ENCODE measurements around the gene RIPK1. TPM values are rescaled to one million over a fixed set of nuclear protein-coding genes. Genes with fewer than 3 reads are reported as not detected.

The RIPK1 gene
- polyA plus RNA-seq, 1 of the 3 experiments (the other 2 are of a cell fraction) = 12.0 TPM

GRCh38 chr6:3022765-3023662 is 45.3 kb upstream of the RIPK1 start:
- H3K4me2 ChIP-seq = no peak overlapping the region
- no peak overlapping the region for H2AFZ ChIP-seq (ENCODE audit: low read depth)
- H3K9ac ChIP-seq = no peak overlapping the region
- H3F3A ChIP-seq (replicated peaks; ENCODE audit: insufficient read depth) = no peaks in the 10 kb centered on the region
- WGBS (ENCODE audit: low lambda C conversion rate) = 92% methylated on average over 26 of the region's 26 CpGs
- H3K9me3 ChIP-seq = no peaks in the 10 kb centered on the region
- ChIA-PET POLR2A (no interaction called here), CTCF (interaction anchor here (0.6 kb wide), 2 partner anchors 161 to 1229 kb away, joined by 3 read pairs; no protein-coding TSS in a partner anchor)
- H3K4me3 ChIP-seq (ENCODE audit: low read depth in 2 of 2, low read length in 1 of 2) = no peak overlapping the region
- TF ChIP-seq RCOR1 (IDR thresholded peaks at IDR 0.05; ENCODE audit: low read length) = no peak
- no peak for TF ChIP-seq CTCF (IDR thresholded peaks at IDR 0.05)
- TF ChIP-seq EZH2phosphoT487 (IDR thresholded peaks at IDR 0.05; ENCODE audit: borderline replicate concordance, low read depth) = no peak
- no peak for TF ChIP-seq IRF3 (IDR thresholded peaks at IDR 0.05; ENCODE audit: low read depth, low read length)
- no peak for TF ChIP-seq POLR2AphosphoS5 (IDR thresholded peaks at IDR 0.05; ENCODE audit: low read depth, low read length)
- no peak for TF ChIP-seq USF1 (IDR thresholded peaks at IDR 0.05; ENCODE audit: borderline replicate concordance, low read depth)
- TF ChIP-seq FOSL2 (IDR thresholded peaks at IDR 0.05; ENCODE audit: borderline replicate concordance, low read depth) = no peak
- H3K79me2 ChIP-seq (ENCODE audit: insufficient read depth) = no peaks in the 10 kb centered on the region
- no peak overlapping the region for H3K27ac ChIP-seq (ENCODE audit: low read depth in 2 of 2, low read length in 1 of 2)
- H3K4me1 ChIP-seq (ENCODE audit: control insufficient read depth in 1 of 2, insufficient read depth in 2 of 2, low read depth in 1 of 2, low read length in 1 of 2) = peaks cover 0 to 11% of the 10 kb centered on the region in 2 experiments; a peak in 1 of 4 replicates
- no peaks in the 10 kb centered on the region for H3K27me3 ChIP-seq (ENCODE audit: insufficient read depth)
- H3K36me3 ChIP-seq (replicated peaks in 1 of 2; ENCODE audit: control insufficient read depth in 1 of 2, insufficient read depth in 2 of 2, low read length in 1 of 2) = peaks cover 0 to 9% of the 10 kb centered on the region in 2 experiments
- no peaks in the 10 kb centered on the region for H3K9me2 ChIP-seq
- no peak for DNase-seq
- no peaks in the 10 kb centered on the region for H4K20me1 ChIP-seq (ENCODE audit: insufficient read depth)

- TF ChIP-seq MAX (IDR thresholded peaks at IDR 0.05; ENCODE audit: low read depth) (peak; percentile 54; the same call in 1 of the 2 replicates), SIN3A (IDR thresholded peaks at IDR 0.05; ENCODE audit: borderline replicate concordance, low read depth, low read length) (no peak), MXI1 (IDR thresholded peaks at IDR 0.05; ENCODE audit: low read depth, low read length) (no peak)
- Histone ChIP-seq H3K9ac (no peak overlapping the region), H3K4me2 (0 out of 2 replicates have a peak overlapping the region, but pooled peaks have one; percentile 15), H4K20me1 (ENCODE audit: insufficient read depth) (no peaks in the 10 kb centered on the region), H3F3A (replicated peaks; ENCODE audit: insufficient read depth) (no peaks in the 10 kb centered on the region), H3K4me3 (ENCODE audit: low read depth in 2 of 2, low read length in 1 of 2) (no peak overlapping the region), H3K9me3 (no peaks in the 10 kb centered on the region), H2AFZ (ENCODE audit: low read depth) (0 out of 2 replicates have a peak overlapping the region, but pooled peaks have one; percentile 51), H3K9me2 (no peaks in the 10 kb centered on the region), H3K4me1 (ENCODE audit: control insufficient read depth in 1 of 2, insufficient read depth in 2 of 2, low read depth in 1 of 2, low read length in 1 of 2) (peaks cover 0 to 11% of the 10 kb centered on the region in 2 experiments; a peak in 1 of 4 replicates), H3K79me2 (ENCODE audit: insufficient read depth) (no peaks in the 10 kb centered on the region), H3K27ac (ENCODE audit: low read depth in 2 of 2, low read length in 1 of 2) (no peak overlapping the region), H3K36me3 (replicated peaks in 1 of 2; ENCODE audit: control insufficient read depth in 1 of 2, insufficient read depth in 2 of 2, low read length in 1 of 2) (peaks cover 0 to 9% of the 10 kb centered on the region in 2 experiments), H3K27me3 (ENCODE audit: insufficient read depth) (no peaks in the 10 kb centered on the region)
- ChIA-PET POLR2A (no interaction called here), CTCF (no interaction called here)
- WGBS (ENCODE audit: low lambda C conversion rate) = 86% methylated on average over 25 of the region's 32 CpGs
- no peak for DNase-seq
These were observed 44.4 kb upstream of the RIPK1 start for GRCh38 chr6:3023663-3024483.

Data from SK-N-SH (cell line).